Fibroblast of gingiva (primary cell): ENCODE measurements around the gene PFKM.

Source experiments
- DNase-seq: peaks from one replicate; pipeline ENCODE4 v3.0.0-alpha.2; 2011; ENCODE audit warnings: low read depth

The PFKM gene

GRCh38 chr12:48187916-48188695, 68.9 kb downstream of the PFKM start:
- DNase-seq = no peak

- peak; percentile 52 for DNase-seq
These were observed 70.4 kb downstream of the PFKM start for GRCh38 chr12:48189331-48190125.

- no peak for DNase-seq
These were observed 71.9 kb downstream of the PFKM start for GRCh38 chr12:48191096-48191495.

- DNase-seq = no peak
These were observed 73.7 kb downstream of the PFKM start for GRCh38 chr12:48192861-48193260.

GRCh38 chr12:48193623-48194022, 74.5 kb downstream of the PFKM start:
- DNase-seq = no peak

- peak; percentile 25 for DNase-seq
These were observed 75.6 kb downstream of the PFKM start for GRCh38 chr12:48194799-48195201.
